NCI-H2227 treated with DMSO at 0.1 percent for 48 hours (cell line): ENCODE results near the gene NFAM1.

ENCODE experiments used
- DNase-seq: peaks from one replicate; lab custom pipeline; 2025; lab: John Stamatoyannopoulos, UW

NFAM1 gene

GRCh38 chr22:42335839-42336378, 96.3 kb downstream of the NFAM1 start:
- no peak for DNase-seq

GRCh38 chr22:42334875-42335512, 97.2 kb downstream of the NFAM1 start:
- DNase-seq = no peak

GRCh38 chr22:42333544-42333943, 98.7 kb downstream of the NFAM1 start:
- DNase-seq = no peak

- DNase-seq = no peak
Observed at GRCh38 chr22:42332089-42332488, 100.1 kb downstream of the NFAM1 start.

GRCh38 chr22:42331014-42331413, 101.2 kb downstream of the NFAM1 start:
- no peak for DNase-seq
